ENCODE data around the gene DELE1.
"Not testable (repeated sequence)": the region's sequence is repeated elsewhere in the genome, so short reads cannot be mapped to it uniquely, and the experiment has no call there.

Gene DELE1

DNA sequence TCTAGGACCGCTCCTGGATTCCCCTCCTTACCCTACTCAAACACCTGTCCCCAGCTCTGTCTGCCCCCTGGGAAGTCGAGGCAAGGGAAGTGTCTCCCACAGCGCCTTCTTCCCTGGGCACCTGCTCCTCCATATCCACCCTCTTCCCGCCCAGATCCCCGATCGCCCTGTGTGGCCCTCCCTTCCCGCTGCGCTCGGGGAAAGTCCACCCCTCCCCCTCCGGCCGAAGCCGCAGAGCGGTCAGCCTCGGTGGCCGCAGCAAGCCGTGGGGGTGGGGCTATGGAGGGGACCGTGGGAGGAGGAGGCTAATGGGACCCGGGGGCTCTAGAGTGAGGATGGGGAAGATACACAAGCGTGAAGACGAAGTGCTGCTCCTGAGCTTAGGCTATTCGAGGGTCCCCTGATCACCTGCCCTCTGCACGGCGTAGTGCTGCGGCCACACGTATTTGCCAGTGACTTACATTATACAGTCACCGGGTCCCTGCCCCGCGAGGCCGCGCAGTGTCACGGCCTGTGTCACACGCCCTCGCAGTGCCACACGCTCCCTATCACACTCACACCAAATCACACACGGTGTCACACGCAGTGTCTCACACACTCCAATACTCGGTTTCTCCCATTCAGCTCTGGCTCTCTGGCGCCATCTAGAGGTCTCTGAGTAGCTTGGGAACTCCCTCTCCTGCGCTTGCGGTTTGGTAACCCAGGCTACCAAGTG lies 44.8 kb upstream of the DELE1 start:
- H3K27me3 ChIP-seq (ENCODE audit: control insufficient read depth, insufficient read depth, low read length), result no peaks in the 10 kb centered on the region
- H3K9ac ChIP-seq (ENCODE audit: low read length), result peak overlapping the region; percentile 49
- no peaks in the 10 kb centered on the region for H3K9me3 ChIP-seq (ENCODE audit: control insufficient read depth, low read depth, low read length)
- peak overlapping the region; percentile 76 for H3K4me3 ChIP-seq (ENCODE audit: low read length)
- no peaks in the 10 kb centered on the region for H3K36me3 ChIP-seq (ENCODE audit: control insufficient read depth, low read depth, low read length)
- H3K27ac ChIP-seq (ENCODE audit: low read length), result peak overlapping the region; percentile 56
- H3K4me1 ChIP-seq (ENCODE audit: control insufficient read depth, low read depth, low read length), result peaks cover 56% of the 10 kb centered on the region

DNA sequence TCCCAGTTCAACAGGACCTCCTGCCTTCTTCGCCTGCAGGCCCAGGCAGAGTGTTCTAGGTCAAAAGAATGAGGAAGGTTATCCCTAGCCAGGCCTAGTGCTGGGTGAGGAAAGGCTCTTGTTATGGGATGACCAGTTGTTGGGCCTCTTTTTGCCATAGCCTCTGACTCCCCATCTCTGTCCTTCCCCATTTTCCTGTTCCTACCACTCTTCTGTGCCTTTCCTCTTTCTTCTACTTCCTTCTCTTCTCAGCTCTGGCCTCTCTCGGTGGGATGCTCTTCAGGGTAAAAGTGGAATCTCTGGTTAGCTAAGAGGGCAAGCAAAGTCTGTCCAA lies 44.3 kb upstream of the DELE1 start:
- H3K9ac ChIP-seq (ENCODE audit: low read length), result no peak overlapping the region
- H3K4me3 ChIP-seq (ENCODE audit: low read length), result peak overlapping the region; percentile 76
- no peaks in the 10 kb centered on the region for H3K27me3 ChIP-seq (ENCODE audit: control insufficient read depth, insufficient read depth, low read length)
- peaks cover 51% of the 10 kb centered on the region for H3K4me1 ChIP-seq (ENCODE audit: control insufficient read depth, low read depth, low read length)
- no peaks in the 10 kb centered on the region for H3K9me3 ChIP-seq (ENCODE audit: control insufficient read depth, low read depth, low read length)
- no peak overlapping the region for H3K27ac ChIP-seq (ENCODE audit: low read length)
- no peaks in the 10 kb centered on the region for H3K36me3 ChIP-seq (ENCODE audit: control insufficient read depth, low read depth, low read length)

DNA sequence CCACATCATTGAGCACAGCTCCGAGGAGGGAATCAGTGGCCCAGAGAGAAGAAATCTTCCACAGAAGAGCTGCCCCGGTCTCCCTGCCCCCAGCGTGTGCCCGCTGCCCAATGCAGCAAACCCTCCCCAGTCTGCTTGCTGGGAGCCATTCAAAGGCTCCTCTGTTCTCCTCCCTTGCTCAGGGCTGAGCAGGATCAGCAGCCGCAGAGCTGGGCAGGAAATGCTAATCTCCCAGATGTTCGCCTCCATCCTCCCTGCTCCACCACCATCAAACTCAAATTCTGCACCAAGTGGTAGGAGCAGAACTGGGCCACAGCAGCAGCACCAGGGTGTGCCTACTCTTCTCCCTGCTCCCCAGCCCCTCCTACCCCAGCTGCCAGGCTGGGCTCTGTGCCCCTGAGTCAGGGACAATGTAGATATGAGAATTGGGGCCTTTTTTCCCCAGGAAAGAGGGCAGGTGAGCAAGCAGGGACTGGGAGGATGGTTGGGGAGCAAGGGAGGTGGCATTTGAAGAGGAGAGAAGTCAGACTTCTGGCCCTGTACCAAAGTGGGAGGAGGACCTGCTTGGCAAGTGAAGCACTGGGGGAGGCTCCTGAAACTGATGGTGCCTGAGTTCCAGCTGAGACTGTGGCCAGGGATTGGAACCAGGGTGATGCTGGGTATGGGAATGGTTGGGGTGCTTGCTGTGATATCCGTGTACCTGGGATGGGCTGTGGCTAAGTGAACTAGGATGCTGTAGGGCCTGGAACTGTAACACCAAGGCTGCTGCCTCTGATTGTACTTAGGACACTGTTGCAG lies 43.5 kb upstream of the DELE1 start:
- Histone ChIP-seq H3K27me3 (ENCODE audit: control insufficient read depth, insufficient read depth, low read length) (no peaks in the 10 kb centered on the region), H3K36me3 (ENCODE audit: control insufficient read depth, low read depth, low read length) (no peaks in the 10 kb centered on the region), H3K4me1 (ENCODE audit: control insufficient read depth, low read depth, low read length) (peaks cover 43% of the 10 kb centered on the region), H3K9ac (ENCODE audit: low read length) (no peak overlapping the region), H3K9me3 (ENCODE audit: control insufficient read depth, low read depth, low read length) (no peaks in the 10 kb centered on the region), H3K4me3 (ENCODE audit: low read length) (no peak overlapping the region), H3K27ac (ENCODE audit: low read length) (no peak overlapping the region)

DNA sequence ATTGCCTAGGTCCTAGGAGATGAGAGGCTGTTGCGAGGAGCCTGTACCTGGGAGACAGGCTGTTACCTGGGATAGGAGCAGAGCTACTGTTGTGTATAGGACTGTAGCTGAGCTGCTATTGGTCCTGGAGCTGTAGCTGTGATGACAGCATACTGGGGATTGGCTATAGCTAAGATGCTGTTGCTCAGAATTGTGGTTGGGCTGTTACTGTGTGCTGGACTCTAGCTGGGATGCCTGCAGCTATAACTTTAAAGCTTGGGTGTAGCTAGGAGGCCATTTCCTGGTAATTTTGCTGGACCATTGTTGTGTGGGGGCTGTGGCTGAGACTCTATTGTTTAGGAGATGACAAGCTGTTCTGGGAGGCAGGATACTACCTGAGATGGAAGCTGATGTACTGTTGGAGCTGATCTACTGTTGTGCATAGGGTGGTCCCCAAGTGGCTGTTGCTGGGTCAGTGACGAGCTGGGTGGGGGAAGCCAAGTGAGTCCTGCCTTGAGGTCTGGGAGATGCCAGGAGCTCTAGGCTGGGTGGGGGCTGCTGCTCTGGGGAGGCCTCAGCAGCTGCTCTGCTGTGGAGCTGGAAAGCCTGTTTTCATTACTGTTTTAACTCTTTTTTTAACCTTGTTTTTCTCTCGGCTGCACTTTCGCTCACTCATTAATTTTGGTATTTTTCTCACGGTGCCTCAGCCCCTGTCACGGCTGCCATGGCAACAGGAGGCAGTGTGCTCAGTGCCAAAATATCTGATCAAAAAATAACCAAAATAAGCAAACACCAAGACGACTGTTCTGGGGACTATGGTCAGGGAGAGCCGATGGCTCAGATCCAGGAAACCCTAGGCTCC lies 42.5 kb upstream of the DELE1 start:
- no peaks in the 10 kb centered on the region for H3K27me3 ChIP-seq (ENCODE audit: control insufficient read depth, insufficient read depth, low read length)
- peaks cover 38% of the 10 kb centered on the region for H3K4me1 ChIP-seq (ENCODE audit: control insufficient read depth, low read depth, low read length)
- H3K9ac ChIP-seq (ENCODE audit: low read length), result no peak overlapping the region
- H3K36me3 ChIP-seq (ENCODE audit: control insufficient read depth, low read depth, low read length), result no peaks in the 10 kb centered on the region
- no peaks in the 10 kb centered on the region for H3K9me3 ChIP-seq (ENCODE audit: control insufficient read depth, low read depth, low read length)
- H3K27ac ChIP-seq (ENCODE audit: low read length), result no peak overlapping the region
- peak overlapping the region; percentile 60 for H3K4me3 ChIP-seq (ENCODE audit: low read length)

DNA sequence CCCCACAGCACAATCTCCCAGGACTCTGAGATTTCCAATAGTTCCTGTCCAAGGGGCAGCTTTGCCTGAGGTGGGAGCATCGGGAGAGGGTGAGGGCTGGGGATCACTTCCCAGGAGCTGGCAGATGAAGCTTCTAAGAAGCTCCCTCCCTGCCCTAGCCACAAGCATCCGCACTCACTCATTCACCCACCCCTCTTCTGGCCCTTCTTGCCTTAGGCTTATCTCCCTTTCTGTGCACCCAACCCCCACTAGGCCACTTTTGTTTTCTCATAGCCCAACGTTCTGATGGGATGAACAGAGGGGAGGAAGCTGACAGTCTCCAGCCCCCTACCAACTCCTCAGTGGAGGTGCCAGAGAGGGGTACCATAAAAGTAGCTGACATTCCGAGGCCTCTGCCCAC lies 41.8 kb upstream of the DELE1 start:
- Histone ChIP-seq H3K27ac (ENCODE audit: low read length) (no peak overlapping the region), H3K27me3 (ENCODE audit: control insufficient read depth, insufficient read depth, low read length) (no peaks in the 10 kb centered on the region), H3K4me1 (ENCODE audit: control insufficient read depth, low read depth, low read length) (peaks cover 38% of the 10 kb centered on the region), H3K9ac (ENCODE audit: low read length) (no peak overlapping the region), H3K36me3 (ENCODE audit: control insufficient read depth, low read depth, low read length) (no peaks in the 10 kb centered on the region), H3K9me3 (ENCODE audit: control insufficient read depth, low read depth, low read length) (no peaks in the 10 kb centered on the region), H3K4me3 (ENCODE audit: low read length) (peak overlapping the region; percentile 60)

DNA sequence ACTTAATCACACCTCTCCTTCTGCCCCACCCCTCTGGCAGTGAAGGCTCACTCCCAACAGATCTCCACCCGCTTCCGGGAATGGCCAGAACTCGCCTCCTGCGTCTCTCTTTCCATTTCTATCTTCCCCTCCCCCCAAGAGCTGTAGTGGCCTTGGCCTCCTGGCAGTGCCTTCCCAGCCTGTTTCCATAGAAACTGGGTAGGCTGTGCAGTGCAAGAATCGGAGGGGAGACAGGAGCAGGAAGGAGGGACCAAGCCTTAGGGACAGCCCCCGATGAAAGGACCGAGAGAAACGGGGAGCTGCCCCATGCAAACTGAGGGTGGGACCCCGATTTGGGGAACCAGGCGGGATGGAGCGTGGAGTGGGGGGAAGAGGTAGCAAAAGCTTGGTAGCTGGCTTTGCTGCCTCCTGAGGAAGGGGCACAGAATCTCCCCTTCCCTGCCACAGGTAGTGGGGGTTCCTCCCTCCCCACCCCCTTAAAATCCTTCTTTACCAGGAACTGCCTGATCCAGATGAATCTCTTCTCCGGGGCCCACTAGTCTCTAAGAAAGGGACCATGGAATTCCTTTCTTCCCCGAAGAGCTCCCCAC lies 41.0 kb upstream of the DELE1 start:
- Histone ChIP-seq H3K27ac (ENCODE audit: low read length) (no peak overlapping the region), H3K4me1 (ENCODE audit: control insufficient read depth, low read depth, low read length) (peaks cover 38% of the 10 kb centered on the region)

DNA sequence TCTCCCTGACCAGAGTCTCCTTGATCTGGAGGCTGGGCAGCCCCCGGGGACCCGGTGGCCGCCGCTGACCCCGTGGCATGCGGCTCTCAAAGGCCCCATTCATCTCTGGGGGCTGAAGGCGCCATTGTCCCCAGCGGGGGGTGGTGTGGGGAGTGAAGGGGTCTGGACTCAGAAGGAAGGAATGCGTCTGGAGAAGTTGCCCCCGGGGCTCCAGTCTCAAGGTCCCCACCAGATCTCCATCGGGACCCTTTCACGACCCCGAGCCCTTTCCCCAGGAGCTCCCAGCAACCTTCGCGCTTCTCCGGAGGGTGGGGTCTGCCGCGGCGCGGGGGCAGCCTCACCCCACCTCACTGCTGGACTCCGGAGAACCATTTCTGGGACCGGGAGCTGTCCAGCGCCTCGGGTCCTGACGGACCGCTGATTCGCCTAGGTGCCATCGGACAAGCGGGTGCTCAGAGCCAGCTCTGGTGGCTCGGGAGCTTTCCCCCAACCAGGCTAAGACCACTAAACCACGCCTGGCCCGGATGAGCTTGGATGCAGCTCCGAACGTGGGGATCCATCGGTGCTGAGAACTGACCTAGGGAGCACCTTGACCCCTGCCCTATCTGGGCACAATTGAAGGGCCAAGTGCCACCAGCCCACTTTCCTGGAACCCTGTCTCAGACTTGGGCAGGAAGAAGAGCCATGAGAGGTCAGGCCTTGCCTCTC lies 40.3 kb upstream of the DELE1 start:
- Histone ChIP-seq H3K9ac (ENCODE audit: low read length) (no peak overlapping the region), H3K27me3 (ENCODE audit: control insufficient read depth, insufficient read depth, low read length) (no peaks in the 10 kb centered on the region), H3K4me1 (ENCODE audit: control insufficient read depth, low read depth, low read length) (peaks cover 38% of the 10 kb centered on the region), H3K36me3 (ENCODE audit: control insufficient read depth, low read depth, low read length) (no peaks in the 10 kb centered on the region), H3K27ac (ENCODE audit: low read length) (no peak overlapping the region), H3K9me3 (ENCODE audit: control insufficient read depth, low read depth, low read length) (no peaks in the 10 kb centered on the region), H3K4me3 (ENCODE audit: low read length) (peak overlapping the region; percentile 60)

More for the DNA sequence above, 41.0 kb upstream of the DELE1 start:
- Histone ChIP-seq H3K36me3 (ENCODE audit: control insufficient read depth, low read depth, low read length) (no peaks in the 10 kb centered on the region), H3K4me3 (ENCODE audit: low read length) (peak overlapping the region; percentile 60), H3K9ac (ENCODE audit: low read length) (no peak overlapping the region), H3K9me3 (ENCODE audit: control insufficient read depth, low read depth, low read length) (no peaks in the 10 kb centered on the region), H3K27me3 (ENCODE audit: control insufficient read depth, insufficient read depth, low read length) (no peaks in the 10 kb centered on the region)

DNA sequence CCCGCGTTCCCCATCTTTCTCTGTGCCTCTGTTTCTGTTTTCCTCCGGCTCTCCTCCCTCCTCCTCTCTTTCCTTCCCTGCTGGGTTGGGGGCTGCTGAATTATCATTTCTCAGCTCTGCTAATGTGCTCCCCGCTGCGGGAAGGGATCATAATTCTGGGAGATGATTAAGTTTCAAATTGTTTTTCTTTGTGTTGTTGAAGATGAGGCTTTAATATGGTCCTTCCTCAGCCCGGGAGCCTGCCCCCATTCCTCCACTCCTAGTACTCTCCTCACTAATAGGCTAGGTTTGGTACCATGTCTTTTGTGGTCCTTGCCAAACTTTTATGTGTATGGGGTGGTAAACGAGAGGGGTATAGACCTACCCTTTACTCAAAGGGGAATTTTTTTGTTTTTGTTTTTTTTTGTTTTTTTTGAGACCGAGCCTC lies 39.8 kb upstream of the DELE1 start:
- no peak overlapping the region for H3K9ac ChIP-seq (ENCODE audit: low read length)
- H3K36me3 ChIP-seq (ENCODE audit: control insufficient read depth, low read depth, low read length), result no peaks in the 10 kb centered on the region
- peaks cover 38% of the 10 kb centered on the region for H3K4me1 ChIP-seq (ENCODE audit: control insufficient read depth, low read depth, low read length)
- H3K27ac ChIP-seq (ENCODE audit: low read length), result no peak overlapping the region
- H3K27me3 ChIP-seq (ENCODE audit: control insufficient read depth, insufficient read depth, low read length), result no peaks in the 10 kb centered on the region
- no peaks in the 10 kb centered on the region for H3K9me3 ChIP-seq (ENCODE audit: control insufficient read depth, low read depth, low read length)
- peak overlapping the region; percentile 60 for H3K4me3 ChIP-seq (ENCODE audit: low read length)

DNA sequence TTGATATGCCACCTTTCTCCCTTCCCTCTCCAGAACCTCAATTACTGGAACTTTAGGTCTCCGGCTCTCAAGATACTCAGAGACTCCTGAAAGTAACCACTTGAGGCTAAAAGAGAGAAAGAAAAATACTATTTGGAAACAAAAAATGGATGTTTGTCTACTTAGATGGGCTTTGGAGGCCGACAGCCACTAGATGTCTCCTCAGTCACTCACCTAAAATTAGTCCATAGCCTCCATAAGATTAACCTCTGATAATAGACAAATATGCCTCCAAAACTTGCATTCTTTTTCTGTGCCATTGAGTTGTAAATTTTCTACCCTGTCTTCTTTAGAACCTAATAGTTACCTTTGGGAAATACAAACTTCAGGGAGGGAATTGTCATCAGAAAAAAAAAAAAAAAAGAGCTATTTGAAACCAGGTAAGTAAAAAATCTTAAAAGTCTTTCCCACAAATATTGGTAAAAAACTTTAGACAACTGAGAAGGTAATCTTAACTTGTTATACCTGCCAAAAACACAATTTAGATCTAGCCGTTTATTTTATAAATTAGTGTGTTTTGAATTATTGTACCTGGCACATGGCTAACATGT lies 34.3 kb upstream of the DELE1 start:
- Histone ChIP-seq H3K9ac (ENCODE audit: low read length) (no peak overlapping the region), H3K9me3 (ENCODE audit: control insufficient read depth, low read depth, low read length) (no peaks in the 10 kb centered on the region), H3K4me1 (ENCODE audit: control insufficient read depth, low read depth, low read length) (no peaks in the 10 kb centered on the region), H3K27ac (ENCODE audit: low read length) (no peak overlapping the region), H3K36me3 (ENCODE audit: control insufficient read depth, low read depth, low read length) (no peaks in the 10 kb centered on the region), H3K4me3 (ENCODE audit: low read length) (no peak overlapping the region), H3K27me3 (ENCODE audit: control insufficient read depth, insufficient read depth, low read length) (no peaks in the 10 kb centered on the region)

DNA sequence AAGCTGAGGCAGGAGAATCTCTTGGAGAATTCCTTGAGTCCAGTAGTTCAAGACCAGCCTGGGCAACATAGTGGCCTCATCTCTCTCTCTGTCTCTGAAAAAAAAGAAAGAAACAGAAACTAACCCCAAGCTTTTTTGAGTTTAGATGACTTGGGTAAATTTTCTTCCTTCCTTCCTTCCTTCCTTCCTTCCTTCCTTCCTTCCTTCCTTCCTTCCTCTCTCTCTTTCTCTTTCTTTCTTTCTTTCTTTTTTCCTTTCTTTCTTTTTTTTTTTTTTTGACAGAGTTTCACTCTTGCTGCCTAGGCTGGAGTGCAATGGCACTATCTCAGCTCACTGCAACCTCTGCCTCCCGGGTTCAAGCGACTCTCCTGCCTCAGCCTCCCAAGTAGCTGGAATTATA lies 33.2 kb upstream of the DELE1 start:
- not testable (repeated sequence) for H3K27me3 ChIP-seq (ENCODE audit: control insufficient read depth, insufficient read depth, low read length); H3K4me3 ChIP-seq (ENCODE audit: low read length); H3K9me3 ChIP-seq (ENCODE audit: control insufficient read depth, low read depth, low read length); H3K27ac ChIP-seq (ENCODE audit: low read length); H3K36me3 ChIP-seq (ENCODE audit: control insufficient read depth, low read depth, low read length); H3K4me1 ChIP-seq (ENCODE audit: control insufficient read depth, low read depth, low read length); H3K9ac ChIP-seq (ENCODE audit: low read length)
